RWPE2 (cell line): Measurements from ENCODE around the gene ACP7.

Experiments used
- ATAC-seq: fragments of 200-7000 bp; cut with Tn5 transposase; 3 replicates; pipeline ENCODE4 v1.9.1; 2021; ENCODE audit warnings: low read depth
- DNase-seq: peaks from one replicate; pipeline ENCODE4 v3.0.0-alpha.2; 2020; ENCODE audit warnings: low spot score
- H3K27ac ChIP-seq: fragments of 450-650 bp; 2 replicates; pipeline ENCODE4 v1.5.1; 2017; ENCODE audit warnings: mild to moderate bottlenecking; ENCODE audit not compliant: poor library complexity, severe bottlenecking
- H3K27me3 ChIP-seq: fragments of 250-450 bp; sonication (Bioruptor Pico); 2 replicates; pipeline ENCODE4 v1.5.1; 2021; ENCODE audit warnings: mild to moderate bottlenecking, moderate library complexity; ENCODE audit not compliant: insufficient read depth, poor library complexity, severe bottlenecking
- H3K36me3 ChIP-seq: fragments of 250-450 bp; sonication (Bioruptor Pico); 2 replicates; pipeline ENCODE4 v1.5.1; 2020; ENCODE audit warnings: low read depth, mild to moderate bottlenecking, moderate library complexity
- H3K4me1 ChIP-seq: fragments of 250-450 bp; sonication (Bioruptor Pico); 2 replicates; pipeline ENCODE4 v1.5.1; 2021; ENCODE audit warnings: mild to moderate bottlenecking, moderate library complexity; ENCODE audit not compliant: insufficient read depth, poor library complexity, severe bottlenecking
- H3K4me3 ChIP-seq: fragments of 250-450 bp; sonication (Bioruptor Pico); 2 replicates; pipeline ENCODE4 v1.5.1; 2021; ENCODE audit warnings: mild to moderate bottlenecking, moderate library complexity; ENCODE audit not compliant: severe bottlenecking
- H3K9me3 ChIP-seq: fragments of 250-450 bp; sonication (Bioruptor Pico); 2 replicates; pipeline ENCODE4 v1.5.1; 2021; ENCODE audit warnings: mild to moderate bottlenecking, moderate library complexity; ENCODE audit not compliant: severe bottlenecking
- TF ChIP-seq, protein P1 (sequence below): fragments of 450-650 bp; IDR thresholded peaks from one replicate; pipeline ENCODE4 v1.5.1; 2017; ENCODE audit warnings: mild to moderate bottlenecking, moderate library complexity; ENCODE audit not compliant: poor library complexity, severe bottlenecking

Gene ACP7

DNA sequence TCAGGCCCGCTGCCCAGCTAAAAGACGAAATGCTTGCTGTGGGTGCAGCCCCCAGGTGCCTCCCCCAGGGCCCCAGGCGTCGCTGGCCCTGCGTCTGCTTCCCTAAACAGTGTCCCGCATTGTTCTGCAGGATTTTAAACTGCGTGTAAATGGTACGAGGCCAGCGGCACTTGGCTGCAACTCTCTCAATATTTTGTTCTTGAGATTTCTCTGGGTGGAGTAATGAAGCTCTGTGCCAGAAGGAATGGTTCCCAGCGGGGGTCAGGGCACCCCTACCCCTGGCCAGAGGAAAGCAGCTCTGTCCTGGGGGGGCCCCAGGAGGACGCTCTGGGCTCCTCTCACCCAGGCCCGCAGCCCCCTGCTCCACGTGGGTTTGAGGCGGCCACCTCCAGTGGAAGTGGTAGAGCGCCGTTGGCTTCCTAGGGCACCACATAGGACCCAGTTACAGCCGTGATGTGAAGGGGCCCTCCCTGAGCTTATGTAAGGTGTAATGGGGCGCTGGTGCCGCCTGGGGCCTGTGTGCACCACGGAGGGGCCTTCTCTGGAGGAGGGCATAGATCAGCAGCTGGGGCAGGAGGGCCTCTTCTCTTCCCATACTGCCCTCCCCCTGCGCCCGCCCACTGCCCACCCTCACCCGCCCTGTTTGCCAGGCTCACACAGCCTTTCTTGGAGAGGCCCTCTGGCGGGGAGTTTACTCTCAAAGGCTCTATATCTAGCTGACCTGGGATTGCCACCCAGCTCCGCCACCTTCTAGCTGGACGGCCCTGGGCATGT lies 61.2 kb downstream of the ACP7 start:
- Histone ChIP-seq H3K4me3 (no peak overlapping the region), H3K27ac (no peak overlapping the region), H3K4me1 (no peaks in the 10 kb centered on the region), H3K27me3 (no peaks in the 10 kb centered on the region), H3K36me3 (no peaks in the 10 kb centered on the region), H3K9me3 (no peaks in the 10 kb centered on the region)
- TF ChIP-seq, protein P1, sequence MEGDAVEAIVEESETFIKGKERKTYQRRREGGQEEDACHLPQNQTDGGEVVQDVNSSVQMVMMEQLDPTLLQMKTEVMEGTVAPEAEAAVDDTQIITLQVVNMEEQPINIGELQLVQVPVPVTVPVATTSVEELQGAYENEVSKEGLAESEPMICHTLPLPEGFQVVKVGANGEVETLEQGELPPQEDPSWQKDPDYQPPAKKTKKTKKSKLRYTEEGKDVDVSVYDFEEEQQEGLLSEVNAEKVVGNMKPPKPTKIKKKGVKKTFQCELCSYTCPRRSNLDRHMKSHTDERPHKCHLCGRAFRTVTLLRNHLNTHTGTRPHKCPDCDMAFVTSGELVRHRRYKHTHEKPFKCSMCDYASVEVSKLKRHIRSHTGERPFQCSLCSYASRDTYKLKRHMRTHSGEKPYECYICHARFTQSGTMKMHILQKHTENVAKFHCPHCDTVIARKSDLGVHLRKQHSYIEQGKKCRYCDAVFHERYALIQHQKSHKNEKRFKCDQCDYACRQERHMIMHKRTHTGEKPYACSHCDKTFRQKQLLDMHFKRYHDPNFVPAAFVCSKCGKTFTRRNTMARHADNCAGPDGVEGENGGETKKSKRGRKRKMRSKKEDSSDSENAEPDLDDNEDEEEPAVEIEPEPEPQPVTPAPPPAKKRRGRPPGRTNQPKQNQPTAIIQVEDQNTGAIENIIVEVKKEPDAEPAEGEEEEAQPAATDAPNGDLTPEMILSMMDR, result no peak
- DNase-seq (no peak), ATAC-seq (no peak)

DNA sequence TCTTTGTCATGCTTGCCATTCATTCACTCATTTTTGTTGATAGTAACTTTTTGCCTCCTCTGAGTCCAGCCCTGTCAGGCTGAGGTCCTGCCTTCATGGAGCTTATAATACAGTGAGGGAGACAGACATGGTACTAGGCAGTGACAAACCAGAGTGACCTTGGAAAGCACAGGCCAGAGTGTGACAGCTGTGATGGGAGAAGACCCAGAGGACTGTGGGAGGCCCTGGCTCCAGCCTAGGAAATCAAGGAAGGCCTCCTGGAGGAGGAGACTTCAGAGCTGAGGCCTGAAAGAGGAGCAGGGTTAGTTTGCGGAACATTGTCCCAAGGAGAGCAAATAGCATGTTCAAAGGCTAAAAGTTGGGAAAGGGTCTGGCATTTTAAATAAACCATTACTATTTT lies 61.9 kb downstream of the ACP7 start:
- no peaks in the 10 kb centered on the region for H3K9me3 ChIP-seq
- no peaks in the 10 kb centered on the region for H3K27me3 ChIP-seq
- no peaks in the 10 kb centered on the region for H3K36me3 ChIP-seq
- TF ChIP-seq, protein P1, result no peak
- DNase-seq (no peak), ATAC-seq (no peak)
- H3K4me3 ChIP-seq, result no peak overlapping the region
- H3K4me1 ChIP-seq, result no peaks in the 10 kb centered on the region
- no peak overlapping the region for H3K27ac ChIP-seq

DNA sequence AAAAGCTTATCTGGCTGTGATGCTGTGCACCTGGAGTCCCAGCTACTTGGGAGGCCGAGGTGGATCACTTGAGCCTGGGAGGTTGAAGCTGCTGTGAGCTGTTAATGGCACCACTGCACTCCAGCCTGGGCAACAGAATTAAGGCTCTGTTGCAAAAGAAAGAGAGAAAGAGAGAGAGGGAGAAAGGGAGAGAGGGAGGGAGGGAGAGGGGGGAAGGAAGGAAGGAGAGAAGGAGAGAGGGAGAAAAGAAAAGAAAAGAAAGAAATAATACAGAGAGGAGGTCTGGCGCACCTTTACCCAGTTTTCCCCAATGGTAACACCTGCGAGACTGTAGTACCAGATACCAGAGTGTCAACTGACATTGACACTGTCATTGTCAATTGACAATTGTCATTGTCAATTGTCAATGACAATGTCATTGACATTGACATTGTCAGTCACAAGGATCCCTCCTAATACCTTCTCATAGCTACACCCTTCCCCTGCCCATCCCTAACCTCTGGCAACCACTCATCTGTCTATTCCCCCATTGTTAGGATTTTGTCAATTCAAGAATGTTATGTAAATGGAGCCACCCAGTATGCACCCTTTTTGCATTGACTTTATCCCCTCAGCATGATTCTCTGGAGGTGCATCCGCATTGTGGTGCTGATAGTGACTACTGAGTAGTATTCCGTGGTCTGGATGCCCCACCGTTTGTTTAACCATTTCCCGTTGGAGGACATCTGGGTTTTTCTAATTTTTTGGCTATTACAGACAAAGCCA lies 62.7 kb downstream of the ACP7 start:
- Histone ChIP-seq H3K27me3 (no peaks in the 10 kb centered on the region), H3K4me3 (no peak overlapping the region), H3K36me3 (no peaks in the 10 kb centered on the region), H3K9me3 (no peaks in the 10 kb centered on the region), H3K4me1 (no peaks in the 10 kb centered on the region), H3K27ac (no peak overlapping the region)
- ATAC-seq, result no peak
- TF ChIP-seq, protein P1, result no peak
- DNase-seq, result no peak

DNA sequence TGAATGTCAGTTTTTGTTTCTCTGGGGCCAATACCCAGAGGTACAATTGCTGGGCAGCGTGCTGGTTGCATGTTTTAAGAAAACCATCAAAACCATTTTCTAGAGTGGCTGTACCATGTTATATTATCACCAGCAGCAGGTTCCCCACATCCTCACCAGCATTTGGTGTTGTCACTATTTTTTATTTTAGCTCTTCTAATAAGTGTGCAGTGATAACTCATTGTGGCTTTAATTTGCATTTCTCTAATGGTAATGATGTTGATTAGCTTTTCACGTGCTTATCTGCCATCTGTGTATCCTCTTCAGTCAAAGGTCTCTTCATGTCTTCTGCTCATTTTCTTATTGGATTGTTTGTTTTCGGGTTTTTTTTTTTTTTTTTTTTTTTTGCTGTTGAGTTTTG lies 63.3 kb downstream of the ACP7 start:
- ATAC-seq (no peak), DNase-seq (no peak)
- TF ChIP-seq, protein P1, result no peak
- Histone ChIP-seq H3K36me3 (no peaks in the 10 kb centered on the region), H3K4me3 (no peak overlapping the region), H3K4me1 (no peaks in the 10 kb centered on the region), H3K9me3 (no peaks in the 10 kb centered on the region), H3K27me3 (no peaks in the 10 kb centered on the region), H3K27ac (no peak overlapping the region)
